ENCODE measurements around the gene RNF152.

The RNF152 gene

DNA sequence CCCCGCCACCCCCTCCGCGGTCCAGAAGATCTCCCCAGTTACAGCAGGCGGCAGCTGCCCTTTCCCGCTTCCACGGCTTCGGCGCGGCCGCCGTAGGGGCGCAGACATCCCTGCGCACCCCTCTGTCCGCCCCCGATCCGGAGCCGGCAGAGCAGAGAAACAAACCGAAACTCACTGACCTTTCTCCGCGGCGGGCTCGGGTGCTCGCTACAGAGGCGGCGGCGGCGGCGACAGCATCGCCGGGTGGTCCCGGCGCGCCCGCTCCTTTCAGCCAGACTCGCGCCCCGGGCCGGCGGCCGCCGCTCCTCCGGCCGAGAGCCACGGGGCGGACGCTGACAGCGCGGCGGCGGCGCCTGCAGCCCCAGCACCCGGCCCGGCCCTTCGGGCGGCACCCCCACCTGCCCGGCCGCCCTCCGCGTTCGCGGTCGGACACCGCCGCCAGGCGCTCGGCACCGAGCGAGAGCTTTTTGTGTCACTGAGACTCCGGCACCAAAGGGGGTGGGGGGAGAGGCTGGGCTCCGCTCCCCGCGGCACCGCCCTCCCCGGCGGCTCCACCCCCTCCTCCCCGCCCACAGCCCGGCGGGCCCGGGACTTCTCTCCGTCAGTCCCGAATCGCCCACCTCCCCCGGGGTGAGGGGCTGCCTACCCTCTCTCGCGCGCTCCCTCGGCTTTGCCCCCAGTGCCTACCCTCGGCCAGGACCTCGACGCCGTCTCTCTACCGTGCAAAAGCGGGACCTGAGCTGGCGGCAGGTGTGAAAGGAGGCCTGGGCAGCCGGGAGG, 1.4 kb upstream of the RNF152 start:
- DNase-seq (ENCODE audit: low spot score) = peak; percentile 90

DNA sequence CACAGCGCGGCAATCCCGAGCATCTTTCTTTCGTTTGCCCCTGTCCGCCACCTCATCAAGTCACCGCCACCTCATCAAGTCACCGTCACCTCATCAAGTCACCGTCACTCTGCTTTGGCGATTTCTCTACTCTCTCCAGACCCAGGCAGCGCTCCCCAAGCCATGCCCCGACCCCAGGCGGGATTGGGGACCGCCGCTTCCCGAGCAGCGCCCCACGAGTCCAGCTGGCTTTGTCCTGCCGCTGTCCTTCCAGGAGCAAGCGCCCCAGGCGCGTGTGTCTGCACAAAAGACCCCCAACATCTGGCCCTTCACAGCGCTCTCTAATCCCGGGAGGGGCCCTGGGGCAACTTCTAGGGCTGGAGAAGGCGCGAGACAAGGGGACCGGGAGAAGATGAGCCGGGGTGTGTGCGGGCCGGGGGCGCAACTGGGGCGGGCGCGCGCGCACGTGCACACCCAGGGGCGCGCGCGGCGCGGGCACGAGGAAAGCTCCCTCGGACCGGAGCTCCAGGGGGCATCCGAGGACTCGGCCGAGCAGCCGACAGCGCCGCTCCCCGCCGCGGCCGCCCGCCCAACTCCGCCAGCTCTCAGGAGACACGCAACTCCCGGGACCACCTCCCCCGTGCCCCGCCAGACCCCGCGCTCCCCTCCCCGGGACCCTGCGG, 633 bp upstream of the RNF152 start:
- DNase-seq (ENCODE audit: low spot score) = peak; percentile 71

DNA sequence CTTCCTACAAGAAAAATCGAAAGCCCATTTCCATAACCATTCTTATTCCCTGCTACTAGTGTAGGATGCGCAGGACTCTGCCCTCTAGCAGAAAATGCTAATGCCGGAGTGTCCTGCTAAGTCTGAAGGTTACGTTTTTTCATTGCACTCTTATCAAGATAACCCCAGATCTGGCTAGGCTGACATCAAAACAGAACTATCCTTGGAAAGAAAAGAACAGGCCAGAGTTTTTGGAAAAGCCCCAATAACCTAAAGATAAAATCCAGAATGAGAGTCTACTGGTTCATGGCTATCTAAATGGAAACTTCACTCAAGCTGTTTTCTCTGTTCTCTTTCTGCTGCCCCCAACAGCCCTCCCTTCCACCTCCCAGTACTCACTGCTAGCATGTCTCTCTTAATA, 913 bp downstream of the RNF152 start:
- DNase-seq (ENCODE audit: low spot score) = no peak

DNA sequence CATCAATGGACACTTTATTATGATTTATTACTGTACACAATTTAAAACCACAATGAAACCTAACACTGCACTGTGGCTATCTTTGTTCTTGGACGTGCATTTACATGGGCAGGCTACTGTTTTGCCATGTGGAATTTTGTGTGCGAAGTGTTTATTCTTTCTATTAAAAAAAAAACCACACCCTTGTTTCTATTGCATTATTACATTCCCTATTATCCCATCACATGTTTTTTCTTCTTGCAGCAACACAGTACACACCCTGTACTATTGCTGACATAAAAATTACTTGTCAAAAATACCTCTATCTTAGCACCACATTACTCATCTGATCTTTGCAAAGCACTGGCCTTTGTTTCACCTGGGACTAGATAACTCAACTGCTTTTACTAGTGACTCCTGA, 1.5 kb downstream of the RNF152 start:
- no peak for DNase-seq (ENCODE audit: low spot score)

DNA sequence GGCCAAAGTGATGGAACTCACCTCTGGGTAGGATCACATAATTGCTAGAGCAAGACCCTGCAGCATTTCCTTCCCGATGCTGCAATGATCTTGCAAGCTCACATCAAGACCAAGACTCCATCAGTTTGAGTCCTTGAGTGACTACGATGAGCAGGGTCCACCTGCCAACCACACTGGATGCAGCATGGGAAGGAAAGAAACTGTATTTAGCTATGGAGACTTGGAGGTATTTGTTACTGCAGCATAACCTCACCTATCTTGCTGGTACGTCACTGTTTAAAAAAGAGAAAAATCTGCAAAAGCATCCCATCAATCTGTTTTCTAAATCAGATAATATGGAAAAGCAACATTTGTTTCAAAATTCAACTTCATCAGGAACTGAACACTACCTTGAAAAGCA, 2.5 kb downstream of the RNF152 start:
- no peak for DNase-seq (ENCODE audit: low spot score)

DNA sequence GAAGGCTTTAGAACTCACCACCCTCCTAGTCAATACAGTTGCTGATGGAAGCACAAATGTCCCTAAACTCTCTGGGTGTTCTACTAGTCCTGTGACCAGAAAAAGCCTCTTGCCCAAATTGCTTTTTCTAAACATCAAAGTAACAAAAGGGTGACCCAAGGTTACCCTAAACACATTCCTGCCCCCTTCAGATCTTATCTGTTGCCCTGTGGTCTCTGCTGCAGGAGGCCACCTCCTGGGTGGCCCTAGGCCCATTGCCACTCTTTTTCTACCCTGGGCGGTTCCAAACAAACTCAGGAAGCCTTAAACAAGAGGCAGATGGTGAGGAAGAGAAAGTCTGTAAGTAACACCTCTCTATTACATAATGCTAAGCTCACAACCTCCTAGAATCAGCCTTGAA, 3.3 kb downstream of the RNF152 start:
- DNase-seq (ENCODE audit: low spot score) = no peak

DNA sequence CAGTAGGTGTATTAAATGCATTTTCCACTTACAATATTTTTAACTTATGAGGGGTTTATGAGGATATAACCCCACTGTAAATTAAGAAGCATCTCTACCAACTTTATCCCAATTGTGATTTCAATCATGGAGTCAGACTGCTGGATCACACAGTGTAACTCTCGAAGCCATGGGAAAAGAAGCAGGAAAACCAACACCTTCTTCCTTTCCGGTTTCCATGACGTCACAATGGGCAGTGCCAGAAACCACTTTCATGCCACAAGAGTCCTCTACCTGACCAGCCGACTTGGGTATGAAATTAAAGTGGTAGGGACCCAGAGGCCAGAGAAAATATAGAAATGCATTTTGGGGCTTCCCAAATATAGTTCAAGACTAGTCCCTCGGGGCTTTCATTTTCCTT, 4.2 kb downstream of the RNF152 start:
- DNase-seq (ENCODE audit: low spot score) = no peak

DNA sequence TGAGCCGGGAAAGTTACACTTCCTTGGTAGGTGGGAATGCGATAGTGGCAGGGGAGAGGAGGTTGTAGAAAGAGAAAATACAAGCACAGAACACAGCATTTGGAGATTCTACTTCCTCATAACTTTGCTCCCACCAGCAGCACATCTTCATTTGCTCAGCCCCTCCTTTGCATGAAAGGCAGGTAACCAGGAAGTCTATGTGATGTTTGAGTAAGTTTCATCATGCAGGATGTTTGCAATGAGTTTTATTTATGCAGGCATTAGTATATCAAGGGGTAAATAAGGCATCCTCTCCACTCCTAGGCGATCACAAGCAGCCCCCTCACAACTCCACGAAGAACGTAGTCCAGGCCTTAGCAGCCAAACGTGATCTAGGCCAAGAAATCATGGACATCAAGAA, 5.0 kb downstream of the RNF152 start:
- no peak for DNase-seq (ENCODE audit: low spot score)

DNA sequence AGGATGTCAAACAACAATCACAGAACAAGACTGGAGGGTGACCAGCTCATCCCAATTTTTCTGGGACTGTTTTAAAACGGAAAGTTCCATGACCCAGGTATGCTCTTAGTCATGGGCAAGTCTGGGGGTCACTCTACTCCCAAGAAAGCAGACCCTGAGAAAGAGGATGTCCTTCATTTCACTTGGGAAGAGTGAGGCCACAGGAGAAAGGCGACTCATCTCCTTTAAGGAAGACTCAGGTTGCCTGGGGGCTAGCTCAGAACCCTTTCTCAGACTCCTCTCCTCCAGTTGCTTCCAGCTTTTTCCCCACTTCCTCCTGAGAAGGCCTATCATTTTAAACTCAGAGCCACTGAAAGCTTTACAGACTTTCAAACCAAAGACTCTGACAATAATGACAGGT, 9.3 kb downstream of the RNF152 start:
- no peak for DNase-seq (ENCODE audit: low spot score)

DNA sequence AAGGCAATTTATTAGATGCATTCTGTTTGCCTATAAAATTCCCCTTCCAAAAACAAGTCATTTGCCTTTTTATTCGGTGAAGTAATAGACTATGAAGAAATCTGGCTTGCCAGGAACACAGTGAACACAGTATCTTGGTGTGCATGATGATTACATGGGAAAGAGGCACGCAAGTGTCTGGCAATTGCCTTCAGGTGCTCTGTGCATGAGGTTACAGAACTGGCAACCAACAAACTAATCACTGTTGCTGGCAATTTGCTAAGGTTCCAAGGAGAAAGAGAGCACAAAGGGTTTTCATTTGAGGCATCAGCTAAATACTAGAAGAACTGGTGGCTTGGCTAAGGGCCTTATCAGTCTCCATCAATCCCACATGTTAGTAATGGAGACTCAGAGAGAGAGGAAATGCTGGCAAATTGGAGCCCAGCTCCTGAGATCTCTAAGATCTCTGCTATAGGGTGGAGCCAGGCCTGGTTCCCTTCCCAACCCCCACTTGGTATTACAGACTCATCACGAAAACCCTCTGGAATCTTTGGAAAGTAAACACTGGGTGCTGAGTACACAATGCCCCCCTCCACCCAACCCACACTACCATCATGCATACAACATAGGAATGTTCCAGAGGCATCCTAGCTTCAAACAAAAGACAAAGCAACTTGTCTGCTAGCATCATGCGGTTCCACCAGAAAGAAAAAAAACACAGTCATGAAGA, 10.4 kb downstream of the RNF152 start:
- no peak for DNase-seq (ENCODE audit: low spot score)

DNA sequence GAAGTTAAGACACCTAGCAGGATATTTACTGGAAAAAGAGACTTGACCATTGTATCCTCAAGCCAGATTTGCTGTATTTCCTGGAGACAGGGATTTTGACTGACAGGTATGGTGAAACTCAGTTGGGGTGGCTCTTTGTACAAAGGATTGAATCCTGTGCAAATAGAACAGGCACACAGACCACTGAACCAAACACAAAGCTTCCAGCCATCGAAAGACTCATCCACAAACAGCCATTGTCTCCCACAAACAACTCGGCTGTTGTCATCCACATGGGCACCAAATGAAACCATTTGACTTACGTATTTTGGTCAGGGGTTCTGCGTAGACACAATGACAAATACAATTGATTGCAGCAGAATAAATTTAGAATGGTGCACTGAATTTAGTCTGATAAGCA, 15.9 kb downstream of the RNF152 start:
- no peak for DNase-seq (ENCODE audit: low spot score)

DNA sequence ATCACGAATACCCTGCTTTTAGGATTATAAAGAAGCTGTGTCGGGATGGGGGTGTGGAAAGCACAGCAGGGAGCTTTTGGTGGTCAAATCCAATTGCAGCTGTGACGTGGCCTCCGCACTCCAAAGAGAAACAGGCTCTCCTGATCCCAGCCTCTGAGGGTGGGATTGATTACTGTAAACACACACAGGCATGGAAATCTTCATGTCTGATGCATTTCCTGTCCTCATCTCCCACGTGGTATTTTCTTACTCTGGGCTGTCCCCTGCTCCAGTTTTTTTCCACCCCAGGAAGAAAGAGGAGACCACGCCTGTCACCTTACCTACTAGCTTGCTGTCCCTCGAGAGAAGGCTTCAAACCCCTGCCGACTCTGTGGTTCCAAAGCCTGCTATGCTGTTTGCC, 22.7 kb downstream of the RNF152 start:
- peak; percentile 20 for DNase-seq (ENCODE audit: low spot score)

DNA sequence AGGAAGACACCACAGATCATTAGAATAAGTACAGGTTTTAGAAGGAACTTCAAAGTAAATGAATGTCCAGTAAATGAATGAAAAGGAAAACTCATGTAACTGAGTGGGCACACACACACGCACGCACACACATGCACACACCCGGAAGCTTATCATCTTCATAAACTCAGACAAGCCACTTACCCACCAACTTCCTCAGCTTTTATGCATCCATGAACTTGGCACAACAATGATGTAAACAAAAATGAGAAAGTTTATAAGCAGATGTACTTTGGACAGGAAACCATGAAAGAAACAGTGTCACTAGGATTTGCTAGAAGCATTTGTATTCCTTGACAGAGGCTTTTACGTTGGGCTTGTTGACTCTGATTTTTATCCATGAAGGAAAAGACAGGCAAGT, 23.2 kb downstream of the RNF152 start:
- DNase-seq (ENCODE audit: low spot score) = no peak

DNA sequence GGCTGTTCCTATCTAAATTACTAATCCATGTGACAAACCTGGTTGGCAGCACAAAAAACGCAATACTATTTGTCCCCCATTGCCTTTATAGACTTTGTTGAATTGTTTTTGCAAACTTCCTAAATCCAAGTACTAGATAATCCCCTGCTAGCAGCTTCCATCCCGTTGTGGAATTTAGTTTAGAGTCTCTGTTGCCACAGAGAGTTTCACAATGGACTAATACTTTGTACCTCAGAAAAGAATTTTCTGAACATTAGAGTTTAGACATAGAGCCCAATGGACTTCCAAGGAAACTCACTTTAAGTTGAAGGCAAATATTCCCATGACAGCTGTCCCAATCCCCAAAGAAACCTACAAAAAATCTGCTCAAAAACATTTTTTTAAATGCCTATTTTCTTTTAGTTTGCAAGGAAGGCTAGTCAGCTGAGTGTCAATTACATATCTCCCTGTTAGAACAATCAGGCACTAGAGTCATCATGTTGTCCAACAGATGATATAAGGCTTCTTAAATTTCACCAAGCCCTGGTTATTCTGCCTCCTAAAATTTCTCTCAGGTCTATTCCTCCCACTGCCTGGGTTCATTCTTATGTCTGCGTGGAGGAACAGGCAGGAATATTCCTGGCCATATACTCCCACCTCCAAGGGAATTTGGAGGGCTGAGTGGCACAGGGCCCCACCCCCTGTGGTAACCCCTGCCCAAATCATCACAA, 27.2 kb downstream of the RNF152 start:
- no peak for DNase-seq (ENCODE audit: low spot score)

DNA sequence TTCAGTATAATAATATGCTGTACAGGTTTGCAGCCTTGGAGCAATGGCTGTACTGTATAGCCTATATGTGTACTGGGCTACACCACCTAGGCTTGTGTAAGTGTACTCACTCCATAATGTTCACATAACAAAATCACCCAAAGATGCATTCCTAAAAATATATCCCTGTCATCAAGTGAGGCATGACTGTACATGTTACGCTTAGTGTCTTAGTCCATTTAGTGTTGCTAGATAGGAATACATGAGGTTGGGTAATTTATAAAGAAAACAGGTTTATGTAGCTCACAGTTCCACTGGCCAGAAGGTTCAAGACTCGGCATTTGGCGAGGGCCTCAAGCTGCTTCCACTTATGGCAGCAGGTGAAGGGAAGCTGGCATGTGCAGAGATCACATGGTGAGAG, 31.4 kb downstream of the RNF152 start:
- no peak for DNase-seq (ENCODE audit: low spot score)

DNA sequence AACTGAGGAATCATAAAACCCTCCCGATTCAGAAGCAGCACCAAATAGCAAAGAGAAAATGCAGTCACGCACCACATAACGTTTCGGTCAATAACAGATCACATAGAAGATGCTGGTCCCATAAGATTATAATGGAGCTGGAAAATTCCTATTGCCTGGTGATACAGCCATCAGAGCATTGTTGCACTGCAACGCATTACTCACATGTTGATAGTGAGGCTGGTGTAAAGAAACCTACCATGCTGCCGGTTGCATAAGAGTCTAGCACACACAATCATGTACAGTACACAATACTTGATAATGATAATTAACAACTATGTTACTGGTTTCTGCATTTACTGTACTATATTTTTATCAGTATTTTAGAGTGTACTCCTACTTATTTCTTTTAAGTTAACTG, 32.5 kb downstream of the RNF152 start:
- no peak for DNase-seq (ENCODE audit: low spot score)

DNA sequence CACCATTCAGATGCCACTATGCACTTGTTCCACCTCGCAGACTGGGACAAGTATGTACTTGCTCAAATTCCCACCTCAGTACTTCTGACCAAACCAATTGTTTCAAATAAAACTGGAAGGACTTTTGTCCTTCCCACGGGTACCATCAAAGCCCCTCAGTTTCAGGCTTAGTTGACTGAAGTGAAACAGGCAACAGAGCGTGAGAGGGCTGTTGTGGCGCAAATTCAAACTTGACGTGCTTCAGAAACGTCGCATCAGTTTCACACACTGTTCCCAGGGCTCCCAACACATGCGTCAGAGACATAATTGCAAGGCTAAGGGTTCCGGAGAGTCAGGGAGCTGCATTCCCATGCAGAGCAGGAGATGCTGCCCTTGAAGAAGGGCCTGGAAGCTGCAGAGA, 33.7 kb downstream of the RNF152 start:
- no peak for DNase-seq (ENCODE audit: low spot score)

DNA sequence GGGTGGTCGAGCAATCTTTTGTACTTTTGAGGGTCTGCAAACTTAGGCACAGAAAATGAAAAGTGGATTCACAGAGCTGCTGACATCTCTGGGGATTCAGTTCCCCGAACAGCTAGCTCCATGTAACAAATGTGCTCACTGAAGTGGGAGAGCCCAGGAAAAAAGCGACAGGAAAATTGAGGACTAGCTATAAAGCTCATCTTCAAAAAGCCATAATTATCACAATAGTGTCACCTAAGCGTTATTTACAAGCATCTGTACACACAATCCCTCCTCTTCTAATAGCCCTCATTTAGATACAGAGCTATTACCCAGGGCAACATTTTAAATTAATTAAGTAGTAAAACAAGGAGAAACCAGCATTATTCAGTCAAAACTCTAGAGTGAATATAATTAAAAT, 36.1 kb downstream of the RNF152 start:
- DNase-seq (ENCODE audit: low spot score) = no peak

DNA sequence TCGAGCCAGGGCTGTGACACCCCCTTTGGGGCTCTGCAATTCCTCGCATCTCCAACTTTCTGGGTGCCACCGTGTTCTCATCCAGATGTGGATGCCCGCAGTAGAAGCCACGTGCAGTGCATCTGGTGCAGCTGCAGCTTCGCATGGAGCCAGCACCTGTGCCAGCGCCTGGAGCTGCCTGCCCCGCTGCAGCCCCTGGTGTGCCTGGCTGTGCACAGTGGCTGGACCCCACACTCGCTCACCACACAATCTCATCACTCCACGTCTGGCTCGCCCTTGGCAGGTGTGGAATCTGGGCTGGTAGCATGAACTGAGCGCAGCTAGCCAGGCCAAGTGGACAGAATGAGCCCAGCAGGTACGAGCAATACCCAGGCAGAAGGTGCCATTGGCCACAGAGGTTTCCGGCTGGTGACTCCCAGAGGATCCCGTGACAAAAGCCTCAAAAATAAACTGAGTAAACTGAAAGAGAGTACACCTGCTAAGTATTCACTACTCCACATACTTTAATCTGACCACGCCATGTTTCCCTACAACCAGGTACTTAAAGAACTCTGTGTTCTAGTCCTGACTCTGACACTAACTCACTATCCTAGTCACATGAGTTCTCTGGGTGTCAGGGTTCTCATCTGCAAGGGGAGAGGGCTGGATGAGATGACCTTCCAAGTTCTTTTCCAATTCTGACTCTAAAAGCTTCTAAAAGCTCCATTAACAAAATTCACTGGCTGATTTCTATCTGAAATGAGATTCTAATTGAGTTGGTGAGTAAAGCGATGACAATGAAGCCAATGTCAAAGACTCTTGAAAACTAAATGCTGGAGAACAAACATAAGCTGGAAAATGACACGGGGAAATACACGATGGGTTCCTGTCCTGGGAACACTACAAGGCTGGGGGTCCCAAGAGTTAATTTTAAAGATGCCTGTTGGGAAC, 37.1 kb downstream of the RNF152 start:
- no peak for DNase-seq (ENCODE audit: low spot score)

DNA sequence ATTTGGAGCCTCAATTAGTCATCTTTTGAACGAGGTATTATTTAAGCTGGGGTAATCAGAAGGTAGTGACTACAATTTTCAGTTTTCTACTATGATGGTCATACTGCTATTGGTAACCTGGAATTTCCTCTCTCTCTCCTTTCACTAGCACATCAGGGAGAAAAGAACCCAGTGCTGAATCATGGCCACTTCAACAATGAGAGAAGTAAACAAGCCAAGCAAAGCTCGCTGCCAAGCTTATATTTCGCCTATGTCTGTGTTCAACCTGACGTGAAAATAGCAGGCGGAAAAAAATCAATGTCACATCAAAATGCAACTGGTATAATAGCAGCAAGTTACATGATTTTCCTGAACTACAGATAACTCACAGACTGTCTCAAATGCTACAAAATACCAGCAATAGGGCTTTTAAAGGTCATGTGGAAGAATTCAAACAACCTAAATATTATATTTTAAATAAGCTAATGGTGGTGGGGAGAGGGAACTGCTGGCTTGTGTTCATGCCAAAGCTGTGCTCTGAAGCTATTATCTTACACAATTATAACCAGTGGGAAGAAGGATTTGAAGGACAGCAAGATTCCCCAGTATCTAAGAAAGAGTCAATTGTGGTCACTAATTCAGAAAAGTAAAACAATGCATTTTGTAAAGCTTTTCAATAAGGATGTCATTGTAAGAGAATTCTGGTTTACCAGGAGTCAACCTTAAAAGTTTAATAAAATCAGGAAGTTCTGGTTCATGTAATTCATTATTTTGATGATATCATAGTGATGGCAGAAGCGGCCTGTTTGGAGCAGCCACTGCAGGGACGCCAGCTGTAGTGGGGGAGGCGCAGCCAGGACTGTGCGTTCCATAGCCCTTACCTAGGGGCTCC, 38.0 kb downstream of the RNF152 start:
- no peak for DNase-seq (ENCODE audit: low spot score)

DNA sequence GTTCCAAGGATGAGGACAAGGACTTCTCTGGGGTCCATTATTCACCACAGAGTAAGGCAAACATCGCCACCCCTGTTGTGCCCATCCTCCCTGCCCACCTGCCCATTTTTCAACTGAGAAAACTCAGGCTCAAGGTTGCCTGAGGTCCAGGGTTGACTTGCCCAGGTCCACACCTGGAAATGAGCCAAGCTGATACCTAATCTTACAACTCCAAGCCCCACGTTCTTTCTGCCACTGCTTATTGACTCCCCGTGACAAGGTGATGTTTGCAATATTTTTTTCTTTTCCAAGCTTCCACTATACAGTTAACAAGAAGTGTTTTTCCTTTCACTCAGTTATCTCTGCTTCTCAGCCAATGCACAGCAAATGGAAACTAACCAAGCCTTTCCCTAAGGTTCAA, 39.0 kb downstream of the RNF152 start:
- DNase-seq (ENCODE audit: low spot score) = no peak
